Neutrophil (primary cell): ENCODE measurements around the gene STAT6.

Source experiments
- H3K27ac ChIP-seq: fragments of 200-600 bp; sonication (generic); 2 replicates; pipeline ENCODE4 v1.5.1; 2016; ENCODE audit warnings: mild to moderate bottlenecking, moderate library complexity
- H3K27me3 ChIP-seq: fragments of 200-600 bp; sonication (generic); 2 replicates; pipeline ENCODE4 v1.6.0; 2016; ENCODE audit warnings: mild to moderate bottlenecking
- H3K36me3 ChIP-seq: fragments of 200-600 bp; sonication (generic); 2 replicates; pipeline ENCODE4 v1.5.1; 2017
- H3K4me1 ChIP-seq, 2 experiments: fragments of 200-600 bp in 1 of 2; sonication (generic) in 1 of 2; 1 replicate in 1 of 2; 2 replicates in 1 of 2; pipeline versions ENCODE4 v1.5.1 to v1.6.1; 2013 to 2016; ENCODE audit warnings: low read depth in 1 of 2, low read length in 1 of 2, mild to moderate bottlenecking in 1 of 2, moderate library complexity in 1 of 2; ENCODE audit not compliant: control insufficient read depth in 1 of 2, insufficient read depth in 1 of 2
- H3K4me3 ChIP-seq, 2 experiments: fragments of 200-600 bp in 1 of 2; sonication (generic) in 1 of 2; 1 replicate in 1 of 2; 2 replicates in 1 of 2; pipeline ENCODE4 v1.5.1; 2013 to 2016; ENCODE audit warnings: low read depth in 1 of 2, low read length in 1 of 2, mild to moderate bottlenecking in 1 of 2, moderate library complexity in 1 of 2
- H3K9me3 ChIP-seq: fragments of 200-600 bp; sonication (generic); 2 replicates; pipeline ENCODE4 v1.5.1; 2016
- TF ChIP-seq, protein P1 (sequence below): fragments of 200-600 bp; sonication (generic); IDR thresholded peaks from 2 replicates; pipeline ENCODE4 v1.5.1; 2016; ENCODE audit warnings: antibody characterized with exemption

STAT6 gene

DNA sequence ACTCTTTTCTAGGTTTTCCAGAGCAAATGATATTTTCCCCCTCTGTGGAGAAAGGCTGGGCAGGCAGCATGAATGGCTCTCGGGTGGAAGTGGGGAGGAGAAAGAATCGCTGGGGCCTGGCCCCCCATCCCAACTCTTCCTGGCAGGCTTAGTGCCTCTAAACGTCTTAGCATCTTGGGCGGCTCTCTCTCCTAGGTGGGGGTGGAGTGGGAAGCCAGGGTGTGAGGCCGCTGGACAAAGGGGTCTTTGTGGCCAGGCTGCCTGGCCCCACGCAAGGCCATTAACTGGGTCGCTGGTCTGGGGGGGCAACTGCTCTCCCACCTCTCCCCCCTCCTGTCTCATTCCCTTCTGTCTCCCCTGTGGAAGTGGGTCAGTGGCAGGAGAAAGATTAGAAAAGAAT is 31.6 kb upstream of the STAT6 start:
- TF ChIP-seq, protein P1, sequence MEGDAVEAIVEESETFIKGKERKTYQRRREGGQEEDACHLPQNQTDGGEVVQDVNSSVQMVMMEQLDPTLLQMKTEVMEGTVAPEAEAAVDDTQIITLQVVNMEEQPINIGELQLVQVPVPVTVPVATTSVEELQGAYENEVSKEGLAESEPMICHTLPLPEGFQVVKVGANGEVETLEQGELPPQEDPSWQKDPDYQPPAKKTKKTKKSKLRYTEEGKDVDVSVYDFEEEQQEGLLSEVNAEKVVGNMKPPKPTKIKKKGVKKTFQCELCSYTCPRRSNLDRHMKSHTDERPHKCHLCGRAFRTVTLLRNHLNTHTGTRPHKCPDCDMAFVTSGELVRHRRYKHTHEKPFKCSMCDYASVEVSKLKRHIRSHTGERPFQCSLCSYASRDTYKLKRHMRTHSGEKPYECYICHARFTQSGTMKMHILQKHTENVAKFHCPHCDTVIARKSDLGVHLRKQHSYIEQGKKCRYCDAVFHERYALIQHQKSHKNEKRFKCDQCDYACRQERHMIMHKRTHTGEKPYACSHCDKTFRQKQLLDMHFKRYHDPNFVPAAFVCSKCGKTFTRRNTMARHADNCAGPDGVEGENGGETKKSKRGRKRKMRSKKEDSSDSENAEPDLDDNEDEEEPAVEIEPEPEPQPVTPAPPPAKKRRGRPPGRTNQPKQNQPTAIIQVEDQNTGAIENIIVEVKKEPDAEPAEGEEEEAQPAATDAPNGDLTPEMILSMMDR, result no peak
- H3K36me3 ChIP-seq, result no peaks in the 10 kb centered on the region
- H3K4me3 ChIP-seq, result no peak overlapping the region
- H3K4me1 ChIP-seq, result peaks cover 0 to 3% of the 10 kb centered on the region in 2 experiments
- no peak overlapping the region for H3K27ac ChIP-seq
- H3K9me3 ChIP-seq, result no peaks in the 10 kb centered on the region
- no peaks in the 10 kb centered on the region for H3K27me3 ChIP-seq

DNA sequence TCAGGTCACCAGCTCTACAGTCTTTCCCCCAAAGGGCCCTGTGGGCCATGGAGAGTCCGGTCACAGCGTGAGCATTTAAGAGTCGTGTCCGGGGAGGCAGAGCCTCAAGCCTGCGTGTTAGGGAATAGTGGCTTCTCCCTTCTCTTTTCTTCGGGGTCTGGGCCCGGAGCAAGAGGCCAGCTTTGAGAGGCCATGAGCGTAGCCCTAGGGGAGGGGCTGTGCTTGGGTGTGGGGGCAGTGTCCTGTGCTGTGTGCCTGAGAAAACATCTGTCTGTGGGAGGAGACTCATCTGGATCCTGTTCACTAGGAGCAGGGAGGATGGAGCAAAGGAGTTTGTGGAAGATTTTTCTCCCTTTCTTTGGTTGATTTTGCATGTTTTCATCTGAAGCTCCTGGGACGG is 31.0 kb upstream of the STAT6 start:
- H3K36me3 ChIP-seq, result no peaks in the 10 kb centered on the region
- H3K27ac ChIP-seq, result no peak overlapping the region
- TF ChIP-seq, protein P1, result no peak
- H3K4me1 ChIP-seq, result peaks cover 0 to 3% of the 10 kb centered on the region in 2 experiments
- no peak overlapping the region for H3K4me3 ChIP-seq
- no peaks in the 10 kb centered on the region for H3K27me3 ChIP-seq
- H3K9me3 ChIP-seq, result no peaks in the 10 kb centered on the region

DNA sequence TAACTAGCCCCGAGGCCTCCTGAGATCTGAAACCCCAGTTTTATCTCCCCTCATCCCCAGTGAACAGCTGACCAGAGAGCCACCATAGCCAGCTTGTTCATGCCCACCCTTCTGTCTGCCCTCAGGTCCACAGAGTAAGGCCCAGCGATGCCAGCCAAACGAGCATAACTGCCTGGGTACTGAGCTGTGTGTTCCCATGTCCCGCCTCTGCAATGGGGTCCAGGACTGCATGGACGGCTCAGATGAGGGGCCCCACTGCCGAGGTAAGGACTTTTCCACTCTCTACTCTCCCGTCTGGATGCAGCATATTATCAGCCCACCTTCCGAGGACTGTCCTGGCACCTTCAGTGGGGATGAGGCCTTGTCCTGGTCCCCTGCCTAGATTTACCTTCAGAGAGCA is 30.1 kb upstream of the STAT6 start:
- Histone ChIP-seq H3K4me3 (no peak overlapping the region), H3K36me3 (no peaks in the 10 kb centered on the region), H3K4me1 (peaks cover 0 to 3% of the 10 kb centered on the region in 2 experiments), H3K27me3 (no peaks in the 10 kb centered on the region), H3K27ac (no peak overlapping the region), H3K9me3 (no peaks in the 10 kb centered on the region)
- TF ChIP-seq, protein P1, result no peak

DNA sequence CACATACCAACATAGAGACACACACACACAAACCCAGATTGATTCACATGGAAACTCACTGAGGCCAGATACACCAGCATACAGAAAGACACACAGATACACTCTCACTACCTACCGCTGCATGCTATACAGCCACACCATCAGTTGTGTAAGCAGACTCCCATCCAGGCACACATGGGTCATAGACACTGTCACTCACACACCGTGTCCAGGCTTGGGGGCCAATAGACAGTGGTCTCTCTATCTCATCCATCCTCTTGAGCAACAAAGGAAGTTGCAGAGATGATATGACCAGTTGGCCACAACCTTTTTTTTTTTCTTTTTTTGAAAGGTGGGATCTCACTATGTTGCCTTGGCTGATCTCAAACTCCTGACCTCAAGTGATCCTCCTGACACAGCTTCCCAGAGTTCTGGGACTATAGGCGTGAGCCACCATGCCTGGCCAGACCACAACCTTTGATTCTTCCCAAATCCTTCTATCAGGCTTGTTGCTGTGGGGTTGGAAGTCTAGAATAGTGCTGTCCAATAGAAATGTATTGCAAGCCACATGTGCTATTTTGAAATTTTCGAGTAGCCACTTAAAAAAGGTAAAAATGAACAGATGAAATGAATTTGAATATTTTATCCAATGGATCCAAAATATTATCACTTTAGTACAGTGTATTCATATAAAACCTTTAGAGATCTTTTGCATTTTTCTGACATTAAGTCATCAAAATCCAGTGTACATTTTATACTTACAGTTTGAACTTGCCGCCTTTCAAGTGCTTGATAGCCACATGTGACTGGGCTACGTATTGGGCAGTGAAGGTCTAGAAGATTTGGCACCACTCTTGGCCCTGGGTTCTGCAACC is 28.9 kb upstream of the STAT6 start:
- TF ChIP-seq, protein P1, result no peak
- Histone ChIP-seq H3K27ac (no peak overlapping the region), H3K36me3 (no peaks in the 10 kb centered on the region), H3K4me3 (no peak overlapping the region), H3K27me3 (no peaks in the 10 kb centered on the region), H3K9me3 (no peaks in the 10 kb centered on the region), H3K4me1 (peaks cover 0 to 3% of the 10 kb centered on the region in 2 experiments)

DNA sequence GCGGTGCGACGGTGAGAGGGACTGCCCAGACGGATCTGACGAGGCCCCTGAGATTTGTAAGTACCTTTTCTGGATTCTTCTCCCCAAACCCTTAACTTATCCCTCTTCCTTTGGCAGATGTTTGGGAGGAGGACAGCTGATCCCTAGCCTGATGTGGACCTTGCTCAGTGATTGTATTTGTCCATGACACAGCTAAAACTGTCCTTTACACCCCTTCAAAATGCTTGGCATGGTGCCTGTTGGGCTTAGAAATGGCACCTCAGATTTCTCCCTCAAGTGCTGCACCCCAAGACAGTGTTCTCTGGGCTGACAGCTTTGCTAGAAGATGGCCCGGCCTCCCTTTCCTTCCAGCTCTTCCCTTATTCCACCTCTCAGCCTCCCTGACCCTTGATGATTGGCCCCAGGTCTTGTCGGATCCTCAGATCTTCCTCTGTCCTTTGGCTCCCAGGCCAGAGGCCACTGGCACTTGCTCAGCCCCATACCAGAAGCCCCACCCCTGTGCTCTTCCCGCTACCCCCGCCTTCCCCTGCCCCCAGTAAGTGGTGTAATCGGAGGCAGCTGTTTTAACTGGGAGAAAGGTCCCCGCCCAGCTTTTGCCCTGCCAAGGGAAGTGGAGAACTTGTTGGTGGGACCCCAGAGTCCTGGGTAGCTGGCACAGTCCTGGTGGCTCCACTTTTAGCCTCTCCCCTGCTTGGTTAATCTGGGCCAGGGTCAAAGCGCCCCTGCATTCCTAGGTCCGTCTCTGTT is 27.5 kb upstream of the STAT6 start:
- Histone ChIP-seq H3K4me3 (no peak overlapping the region), H3K27me3 (peaks cover 3% of the 10 kb centered on the region), H3K27ac (no peak overlapping the region), H3K4me1 (peaks cover 0 to 3% of the 10 kb centered on the region in 2 experiments), H3K9me3 (no peaks in the 10 kb centered on the region), H3K36me3 (no peaks in the 10 kb centered on the region)
- TF ChIP-seq, protein P1, result no peak
